ENCODE data around the gene RABEP1. TPM values are rescaled to one million over a fixed set of nuclear protein-coding genes. Genes with fewer than 3 reads are reported as not detected.

RABEP1 gene
- total RNA-seq, 2 experiments from 2014 or later = 27.4 to 31.8 TPM

DNA sequence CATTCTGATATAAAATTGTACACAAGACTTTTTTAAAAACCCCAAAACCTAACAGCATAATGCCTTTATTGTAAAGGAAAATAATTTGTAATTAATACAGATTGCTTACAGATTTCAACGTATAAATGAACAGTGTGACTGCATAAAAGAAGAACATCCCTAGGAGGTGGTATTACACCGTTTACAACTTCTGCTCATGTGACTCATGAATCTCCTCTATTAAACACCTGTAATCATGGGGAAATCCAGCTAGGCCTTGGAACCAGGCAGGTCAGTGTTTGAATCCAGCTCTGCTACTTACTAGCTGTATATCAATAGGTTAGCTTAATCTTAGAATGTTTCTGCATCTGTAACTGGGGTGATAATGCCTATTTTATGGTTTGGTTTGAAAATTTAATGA is 15.2 kb downstream of the RABEP1 start:
- H3K36me3 Mint-ChIP-seq (ENCODE audit: low read depth) = peaks cover 42% of the 10 kb centered on the region
- ChIA-PET POLR2A (interaction anchor here (0.5 to 1.0 kb wide), 2 partner anchors 47 to 189 kb away, joined by 3 read pairs; partner anchors contain the start of genes DERL2 and MIS12), CTCF (interaction anchor here (1.2 to 3.4 kb wide), 3 partner anchors 10 to 142 kb away, joined by 3 to 8 read pairs (median 6); partner anchors contain the start of gene C1QBP)
- DNase-seq (peak in 1 of 14 experiments; percentile 19), ATAC-seq (ENCODE audit: poor library complexity) (no peak)
- H3K27me3 Mint-ChIP-seq = no peaks in the 10 kb centered on the region
- no peak overlapping the region for H3K4me3 Mint-ChIP-seq
- peaks cover 5% of the 10 kb centered on the region for H3K4me1 ChIP-seq (ENCODE audit: insufficient read depth, low read length)
- H3K27me3 ChIP-seq (ENCODE audit: control insufficient read depth in 1 of 2, insufficient read depth in 2 of 2, low read length in 2 of 2) = no peaks in the 10 kb centered on the region
- peak overlapping the region; percentile 22 for H3K27ac Mint-ChIP-seq
- intact Hi-C loops (cut with DNase I, micrococcal nuclease) = no loop called here
- TF ChIP-seq, protein P1, sequence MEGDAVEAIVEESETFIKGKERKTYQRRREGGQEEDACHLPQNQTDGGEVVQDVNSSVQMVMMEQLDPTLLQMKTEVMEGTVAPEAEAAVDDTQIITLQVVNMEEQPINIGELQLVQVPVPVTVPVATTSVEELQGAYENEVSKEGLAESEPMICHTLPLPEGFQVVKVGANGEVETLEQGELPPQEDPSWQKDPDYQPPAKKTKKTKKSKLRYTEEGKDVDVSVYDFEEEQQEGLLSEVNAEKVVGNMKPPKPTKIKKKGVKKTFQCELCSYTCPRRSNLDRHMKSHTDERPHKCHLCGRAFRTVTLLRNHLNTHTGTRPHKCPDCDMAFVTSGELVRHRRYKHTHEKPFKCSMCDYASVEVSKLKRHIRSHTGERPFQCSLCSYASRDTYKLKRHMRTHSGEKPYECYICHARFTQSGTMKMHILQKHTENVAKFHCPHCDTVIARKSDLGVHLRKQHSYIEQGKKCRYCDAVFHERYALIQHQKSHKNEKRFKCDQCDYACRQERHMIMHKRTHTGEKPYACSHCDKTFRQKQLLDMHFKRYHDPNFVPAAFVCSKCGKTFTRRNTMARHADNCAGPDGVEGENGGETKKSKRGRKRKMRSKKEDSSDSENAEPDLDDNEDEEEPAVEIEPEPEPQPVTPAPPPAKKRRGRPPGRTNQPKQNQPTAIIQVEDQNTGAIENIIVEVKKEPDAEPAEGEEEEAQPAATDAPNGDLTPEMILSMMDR (IDR thresholded peaks at IDR 0.05) = no peak
- H3K9me3 ChIP-seq (ENCODE audit: control insufficient read depth in 1 of 2, insufficient read depth in 1 of 2, low read length in 2 of 2) = no peaks in the 10 kb centered on the region
- H3K4me3 ChIP-seq (ENCODE audit: low read length) = no peak overlapping the region
- H3K4me1 Mint-ChIP-seq (ENCODE audit: low read depth) = peaks cover 55% of the 10 kb centered on the region
- H3K9me3 Mint-ChIP-seq = no peaks in the 10 kb centered on the region
- H3K27ac ChIP-seq (ENCODE audit: low read depth in 1 of 2, low read length in 2 of 2) = no peak overlapping the region
- peaks cover 7% of the 10 kb centered on the region for H3K36me3 ChIP-seq (ENCODE audit: insufficient read depth, low read length)

- ChIA-PET CTCF (no interaction called here), POLR2A (no interaction called here)
- Histone ChIP-seq H3K36me3 (ENCODE audit: insufficient read depth, low read length) (peaks cover 7% of the 10 kb centered on the region), H3K27me3 (ENCODE audit: control insufficient read depth in 1 of 2, insufficient read depth in 2 of 2, low read length in 2 of 2) (no peaks in the 10 kb centered on the region), H3K9me3 (ENCODE audit: control insufficient read depth in 1 of 2, insufficient read depth in 1 of 2, low read length in 2 of 2) (no peaks in the 10 kb centered on the region), H3K27ac (ENCODE audit: low read depth in 1 of 2, low read length in 2 of 2) (no peak overlapping the region), H3K4me3 (ENCODE audit: low read length) (no peak overlapping the region), H3K4me1 (ENCODE audit: insufficient read depth, low read length) (peaks cover 5% of the 10 kb centered on the region)
- ATAC-seq (ENCODE audit: poor library complexity) = no peak
- intact Hi-C loops (cut with DNase I, micrococcal nuclease) = no loop called here
- Mint-ChIP-seq H3K27ac (no peak overlapping the region), H3K9me3 (no peaks in the 10 kb centered on the region), H3K4me3 (no peak overlapping the region), H3K27me3 (no peaks in the 10 kb centered on the region), H3K36me3 (ENCODE audit: low read depth) (peaks cover 42% of the 10 kb centered on the region), H3K4me1 (ENCODE audit: low read depth) (peaks cover 63% of the 10 kb centered on the region)
- TF ChIP-seq, protein P1 (IDR thresholded peaks at IDR 0.05) = no peak
- DNase-seq = no peak
These were observed 17.3 kb downstream of the RABEP1 start for GRCh38 chr17:5299383-5299782.

DNA sequence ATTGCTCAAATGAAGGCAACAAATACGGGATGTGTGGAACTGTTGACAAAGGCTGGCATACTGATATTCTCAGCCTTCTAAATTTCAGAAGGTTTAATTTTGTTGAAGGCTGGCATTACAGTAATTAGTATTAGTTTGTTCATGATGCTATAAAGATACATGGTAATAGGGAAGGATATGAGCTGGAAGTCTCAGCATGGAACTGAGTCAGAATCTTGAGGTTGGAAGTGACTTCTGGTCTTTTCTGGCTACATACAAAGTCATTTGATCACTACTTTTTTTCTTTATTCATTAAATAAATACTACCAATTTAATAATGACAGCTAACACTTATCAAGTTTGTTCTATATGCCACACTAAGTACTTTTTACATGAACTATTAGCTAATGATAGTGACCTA is 22.6 kb downstream of the RABEP1 start:
- ATAC-seq (ENCODE audit: poor library complexity) (no peak), DNase-seq (no peak)
- Mint-ChIP-seq H3K9me3 (no peaks in the 10 kb centered on the region), H3K27me3 (no peaks in the 10 kb centered on the region), H3K27ac (no peak overlapping the region), H3K4me1 (ENCODE audit: low read depth) (peaks cover 66% of the 10 kb centered on the region), H3K36me3 (ENCODE audit: low read depth) (peaks cover 37% of the 10 kb centered on the region), H3K4me3 (no peak overlapping the region)
- TF ChIP-seq, protein P1 (IDR thresholded peaks at IDR 0.05) = no peak
- Histone ChIP-seq H3K36me3 (ENCODE audit: insufficient read depth, low read length) (peaks cover 8% of the 10 kb centered on the region), H3K4me3 (ENCODE audit: low read length) (no peak overlapping the region), H3K4me1 (ENCODE audit: insufficient read depth, low read length) (peaks cover 2% of the 10 kb centered on the region), H3K27ac (ENCODE audit: low read depth in 1 of 2, low read length in 2 of 2) (no peak overlapping the region), H3K27me3 (ENCODE audit: control insufficient read depth in 1 of 2, insufficient read depth in 2 of 2, low read length in 2 of 2) (no peaks in the 10 kb centered on the region), H3K9me3 (ENCODE audit: control insufficient read depth in 1 of 2, insufficient read depth in 1 of 2, low read length in 2 of 2) (no peaks in the 10 kb centered on the region)
- ChIA-PET POLR2A (no interaction called here), CTCF (no interaction called here)
- intact Hi-C loops (cut with DNase I, micrococcal nuclease) = no loop called here
